ENCODE measurements around the gene SOD2.
A peak's percentile ranks its signal among the peaks of the same experiment; 100 is the strongest.
"Not testable (repeated sequence)": the region's sequence is repeated elsewhere in the genome, so short reads cannot be mapped to it uniquely, and the experiment has no call there.

SOD2 gene

GRCh38 chr6:159716247-159717096, 23.4 kb upstream of the SOD2 start:
- Histone ChIP-seq H3K9me3 (no peaks in the 10 kb centered on the region), H3K4me1 (peaks cover 21% of the 10 kb centered on the region), H3K36me3 (0 out of 2 replicates have a peak, but pooled peaks cover 3% of the 10 kb centered on the region), H3K27ac (no peak overlapping the region), H4K20me1 (no peaks in the 10 kb centered on the region), H3K4me2 (no peak overlapping the region), H3K9ac (no peak overlapping the region), H3K27me3 (no peaks in the 10 kb centered on the region), H3K4me3 (no peak overlapping the region)
- no peak for TF ChIP-seq Cebpa-rat (IDR thresholded peaks at IDR 0.05)

GRCh38 chr6:159715605-159716004, 22.6 kb upstream of the SOD2 start:
- Histone ChIP-seq H4K20me1 (no peaks in the 10 kb centered on the region), H3K36me3 (0 out of 2 replicates have a peak, but pooled peaks cover 3% of the 10 kb centered on the region), H3K27me3 (no peaks in the 10 kb centered on the region), H3K27ac (no peak overlapping the region), H3K4me3 (no peak overlapping the region), H3K4me2 (0 out of 2 replicates have a peak overlapping the region, but pooled peaks have one; percentile 8), H3K9ac (no peak overlapping the region), H3K4me1 (peaks cover 21% of the 10 kb centered on the region), H3K9me3 (peaks cover under 1% of the 10 kb centered on the region; the same call in 1 of the 2 replicates)
- no peak for TF ChIP-seq Cebpa-rat (IDR thresholded peaks at IDR 0.05)

DNA sequence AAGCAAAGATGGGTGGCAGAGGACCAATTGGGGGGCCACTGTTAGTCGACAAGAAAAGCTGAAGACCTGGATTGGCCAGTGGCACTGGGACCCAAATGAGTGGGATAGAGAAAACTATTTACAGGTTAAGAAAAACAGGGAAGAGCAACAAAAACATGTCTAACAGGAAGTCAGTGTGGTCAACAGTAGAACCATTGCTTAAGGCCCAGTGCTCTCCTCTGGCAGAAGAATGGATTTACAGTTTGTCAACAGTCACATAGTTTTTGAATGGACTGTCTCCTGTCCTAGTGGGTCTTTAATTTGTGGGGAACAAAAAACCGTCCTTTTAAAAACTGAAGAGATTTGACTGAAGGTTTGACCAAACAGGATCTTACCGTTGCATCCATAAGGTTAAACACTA, 22.1 kb upstream of the SOD2 start:
- peak overlapping the region; percentile 8; the same call in 1 of the 2 replicates for H3K4me2 ChIP-seq
- no peak overlapping the region for H3K9ac ChIP-seq
- no peak for TF ChIP-seq Cebpa-rat (IDR thresholded peaks at IDR 0.05)
- peaks cover 21% of the 10 kb centered on the region for H3K4me1 ChIP-seq
- no peaks in the 10 kb centered on the region for H3K27me3 ChIP-seq
- H3K36me3 ChIP-seq = 0 out of 2 replicates have a peak, but pooled peaks cover 3% of the 10 kb centered on the region
- H3K4me3 ChIP-seq = no peak overlapping the region
- no peaks in the 10 kb centered on the region for H4K20me1 ChIP-seq
- H3K27ac ChIP-seq = no peak overlapping the region
- peaks cover 3% of the 10 kb centered on the region; the same call in 1 of the 2 replicates for H3K9me3 ChIP-seq

GRCh38 chr6:159714404-159714803, 21.4 kb upstream of the SOD2 start:
- no peak overlapping the region for H3K4me2 ChIP-seq
- H3K4me3 ChIP-seq = no peak overlapping the region
- TF ChIP-seq Cebpa-rat (IDR thresholded peaks at IDR 0.05) = no peak
- 0 out of 2 replicates have a peak, but pooled peaks cover 3% of the 10 kb centered on the region for H3K36me3 ChIP-seq
- H4K20me1 ChIP-seq = no peaks in the 10 kb centered on the region
- no peak overlapping the region for H3K9ac ChIP-seq
- peaks cover 21% of the 10 kb centered on the region for H3K4me1 ChIP-seq
- H3K27me3 ChIP-seq = no peaks in the 10 kb centered on the region
- H3K9me3 ChIP-seq = peaks cover 5% of the 10 kb centered on the region; the same call in 1 of the 2 replicates
- no peak overlapping the region for H3K27ac ChIP-seq

- H3K36me3 ChIP-seq = 0 out of 2 replicates have a peak, but pooled peaks cover 3% of the 10 kb centered on the region
- no peak overlapping the region for H3K9ac ChIP-seq
- no peak for TF ChIP-seq Cebpa-rat (IDR thresholded peaks at IDR 0.05)
- H3K9me3 ChIP-seq = peaks cover 9% of the 10 kb centered on the region; the same call in 1 of the 2 replicates
- H4K20me1 ChIP-seq = no peaks in the 10 kb centered on the region
- H3K27ac ChIP-seq = no peak overlapping the region
- no peaks in the 10 kb centered on the region for H3K27me3 ChIP-seq
- peaks cover 16% of the 10 kb centered on the region for H3K4me1 ChIP-seq
- no peak overlapping the region for H3K4me2 ChIP-seq
- no peak overlapping the region for H3K4me3 ChIP-seq
These were observed 20.9 kb upstream of the SOD2 start for GRCh38 chr6:159713984-159714383.

GRCh38 chr6:159712389-159712788, 19.3 kb upstream of the SOD2 start:
- peaks cover 12% of the 10 kb centered on the region for H3K4me1 ChIP-seq
- not testable (repeated sequence) for H3K27me3 ChIP-seq, H3K4me3 ChIP-seq, H3K27ac ChIP-seq, H3K9ac ChIP-seq, H4K20me1 ChIP-seq, H3K36me3 ChIP-seq, H3K9me3 ChIP-seq, H3K4me2 ChIP-seq

DNA sequence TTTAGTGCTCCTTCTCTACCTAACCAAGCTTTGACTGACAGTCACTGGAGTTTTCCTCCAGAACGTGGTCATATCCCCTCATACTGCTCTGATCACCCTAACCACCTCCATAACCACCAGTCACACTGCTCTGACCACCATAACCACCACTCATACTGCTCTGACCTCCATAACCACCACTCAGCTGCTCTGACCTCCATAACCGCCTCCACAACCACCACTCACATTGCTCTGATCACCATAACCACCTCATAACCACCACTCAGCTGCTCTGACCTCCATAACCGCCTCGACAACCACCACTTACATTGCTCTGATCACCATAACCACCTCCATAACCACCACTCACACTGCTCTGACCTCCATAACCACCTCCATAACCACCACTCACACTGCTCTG, 17.6 kb upstream of the SOD2 start:
- H3K27ac ChIP-seq, H3K4me2 ChIP-seq, H3K27me3 ChIP-seq, H3K4me3 ChIP-seq, H3K9me3 ChIP-seq, H3K9ac ChIP-seq, H4K20me1 ChIP-seq, H3K36me3 ChIP-seq: not testable (repeated sequence)
- peaks cover 11% of the 10 kb centered on the region for H3K4me1 ChIP-seq

- 0 out of 2 replicates have a peak, but pooled peaks have one; percentile 38 for TF ChIP-seq Cebpa-rat (IDR thresholded peaks at IDR 0.05)
- Histone ChIP-seq H3K9me3 (peaks cover 14% of the 10 kb centered on the region), H3K36me3 (0 out of 2 replicates have a peak, but pooled peaks cover 7% of the 10 kb centered on the region), H3K4me1 (peaks cover 75% of the 10 kb centered on the region), H3K27ac (peak overlapping the region; percentile 93), H3K27me3 (no peaks in the 10 kb centered on the region), H3K4me3 (no peak overlapping the region), H3K4me2 (peak overlapping the region; percentile 81), H4K20me1 (no peaks in the 10 kb centered on the region), H3K9ac (peak overlapping the region; percentile 77)
These were observed 8.5 kb upstream of the SOD2 start for GRCh38 chr6:159701413-159701999.

- peak overlapping the region; percentile 77 for H3K9ac ChIP-seq
These were observed 7.9 kb upstream of the SOD2 start for GRCh38 chr6:159700970-159701369.

DNA sequence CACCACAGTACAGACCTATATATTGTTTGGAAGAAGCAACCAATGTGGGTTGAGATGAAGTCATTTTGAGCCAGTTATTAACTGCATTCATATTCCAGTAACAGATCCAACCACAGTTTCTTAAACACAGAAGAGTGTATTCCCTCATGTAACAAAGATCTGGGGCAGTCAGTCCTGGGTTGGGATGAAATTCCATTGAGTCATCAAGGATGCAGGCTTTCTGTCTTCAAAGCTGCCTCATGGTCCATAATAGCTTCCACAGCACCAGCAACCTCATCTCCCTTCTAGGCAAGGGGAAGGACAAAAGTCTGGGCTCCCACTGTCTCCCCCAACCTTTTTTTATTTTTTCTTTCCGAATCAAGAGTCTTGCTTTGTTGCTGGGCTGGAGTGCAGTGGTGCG, 2.9 kb upstream of the SOD2 start:
- Histone ChIP-seq H3K4me2 (peak overlapping the region; percentile 85; the same call in 1 of the 2 replicates), H3K9me3 (no peaks in the 10 kb centered on the region), H3K36me3 (no peaks in the 10 kb centered on the region), H3K4me3 (no peak overlapping the region), H3K27ac (no peak overlapping the region), H3K27me3 (no peaks in the 10 kb centered on the region), H3K4me1 (peaks cover 86% of the 10 kb centered on the region), H3K9ac (no peak overlapping the region), H4K20me1 (peaks cover 17% of the 10 kb centered on the region)
- no peak for TF ChIP-seq Cebpa-rat (IDR thresholded peaks at IDR 0.05)

More at GRCh38 chr6:159700970-159701369, 7.9 kb upstream of the SOD2 start:
- Histone ChIP-seq H3K27me3 (no peaks in the 10 kb centered on the region), H3K4me3 (peak overlapping the region; percentile 20; the same call in 1 of the 2 replicates), H3K36me3 (0 out of 2 replicates have a peak, but pooled peaks cover 7% of the 10 kb centered on the region), H4K20me1 (no peaks in the 10 kb centered on the region), H3K9me3 (peaks cover 14% of the 10 kb centered on the region), H3K4me1 (peaks cover 80% of the 10 kb centered on the region), H3K27ac (peak overlapping the region; percentile 93), H3K4me2 (peak overlapping the region; percentile 81)
- no peak for TF ChIP-seq Cebpa-rat (IDR thresholded peaks at IDR 0.05)
